ENCODE results near the gene CTNNA2.

- TF ChIP-seq POLR2AphosphoS5 (IDR thresholded peaks at IDR 0.05) (no peak), CTCF (IDR thresholded peaks at IDR 0.05) (peak in 3 of 7 experiments; percentile 9 to 33 (median 23)), POLR2A (IDR thresholded peaks at IDR 0.05) (no peak), EP300 (IDR thresholded peaks at IDR 0.05) (no peak)
These were observed 347.6 kb downstream of the CTNNA2 start for GRCh38 chr2:79860228-79861058.
